ENCODE data around the gene CPEB2.

GRCh38 chr4:14987054-14987453 lies 15.2 kb upstream of the CPEB2 start:
- TF ChIP-seq CTCF (IDR thresholded peaks at IDR 0.05): no peak
- TF ChIP-seq ZFX (IDR thresholded peaks at IDR 0.05; ENCODE audit: borderline replicate concordance): no peak
